22Rv1 (cell line): ENCODE data around the gene KRT35.

ENCODE experiments used
- H3K27ac ChIP-seq: fragments of 450-650 bp; 2 replicates; pipeline ENCODE4 v1.5.1; 2017
- CTCF ChIP-seq: fragments of 450-650 bp; IDR thresholded peaks from 2 replicates; pipeline ENCODE4 v1.5.1; 2017; ENCODE audit warnings: mild to moderate bottlenecking
- ZFX ChIP-seq: fragments of 450-650 bp; IDR thresholded peaks from 2 replicates; pipeline ENCODE4 v1.6.1; 2017; ENCODE audit warnings: antibody characterized with exemption, borderline replicate concordance

Gene KRT35

GRCh38 chr17:41518789-41519449, 38.0 kb upstream of the KRT35 start, which contains the start of gene KRT15:
Gene KRT15 (minus strand): TSS chr17:41518890. CDS start chr17:41518827, 63 bp downstream.
- TF ChIP-seq ZFX, result no peak
- TF ChIP-seq CTCF, result no peak
- peak within 1 kb of the TSS; percentile 87 for H3K27ac ChIP-seq

- TF ChIP-seq CTCF (no peak), ZFX (no peak)
- no peak overlapping the region for H3K27ac ChIP-seq
Measured at GRCh38 chr17:41518031-41518430, 37.1 kb upstream of the KRT35 start.

- TF ChIP-seq CTCF (no peak), ZFX (no peak)
- H3K27ac ChIP-seq, result no peak overlapping the region
Measured at GRCh38 chr17:41516830-41517283, 35.9 kb upstream of the KRT35 start.

- no peak for TF ChIP-seq ZFX
- no peak for TF ChIP-seq CTCF
- H3K27ac ChIP-seq, result no peak overlapping the region
Measured at GRCh38 chr17:41516147-41516829, 35.3 kb upstream of the KRT35 start.

GRCh38 chr17:41513168-41513547, 32.2 kb upstream of the KRT35 start:
- no peak overlapping the region for H3K27ac ChIP-seq
- TF ChIP-seq ZFX, result no peak
- TF ChIP-seq CTCF, result no peak

- H3K27ac ChIP-seq, result no peak overlapping the region
- TF ChIP-seq ZFX (no peak), CTCF (no peak)
Measured at GRCh38 chr17:41512546-41513167, 31.7 kb upstream of the KRT35 start.

- no peak overlapping the region for H3K27ac ChIP-seq
- no peak for TF ChIP-seq CTCF
- TF ChIP-seq ZFX, result no peak
Measured at GRCh38 chr17:41511716-41512115, 30.8 kb upstream of the KRT35 start.
